NCI-H2107 (cell line): ENCODE measurements around the gene ACVR2B.

Experiments
- DNase-seq: peaks from one replicate; lab custom pipeline; 2025; lab: John Stamatoyannopoulos, UW

The ACVR2B gene

DNA sequence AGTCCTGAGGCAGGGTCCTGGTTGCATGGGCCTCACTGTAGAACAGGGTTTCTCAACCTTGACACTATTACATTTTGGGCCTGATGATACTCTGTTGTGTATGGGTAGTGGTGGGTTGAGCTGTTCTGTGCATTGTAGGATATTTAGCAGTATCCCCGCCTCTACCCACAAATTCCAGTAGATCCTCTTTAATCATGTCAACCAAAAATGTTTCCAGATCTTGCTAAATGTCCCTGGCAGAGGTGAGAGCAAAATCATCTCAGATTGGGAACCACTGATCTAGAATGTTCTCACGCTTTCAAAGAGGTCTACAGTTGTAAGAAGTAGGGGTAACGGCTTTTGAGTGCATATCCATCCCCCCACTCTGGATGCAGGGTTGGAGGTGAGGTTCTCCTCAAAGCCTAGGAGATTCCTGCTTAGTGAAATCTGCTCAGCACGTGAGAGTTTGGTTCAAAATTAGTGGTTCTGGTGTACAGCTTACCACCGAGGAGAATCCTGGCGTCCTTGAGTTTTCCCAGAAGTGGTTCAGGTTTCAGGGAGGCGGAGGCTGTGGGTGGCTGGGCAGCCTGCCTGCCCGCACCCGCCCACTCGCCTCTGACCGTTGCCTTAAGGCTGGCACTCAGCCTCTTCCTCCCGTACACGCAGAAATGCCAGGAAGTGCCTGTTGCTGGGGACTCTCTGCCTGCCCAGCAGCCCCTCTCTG lies 5.3 kb downstream of the ACVR2B start:
- DNase-seq: no peak

- DNase-seq: no peak
These were observed 5.9 kb downstream of the ACVR2B start for GRCh38 chr3:38459499-38460048.

- DNase-seq: no peak
These were observed 6.9 kb downstream of the ACVR2B start for GRCh38 chr3:38460377-38461270.

DNA sequence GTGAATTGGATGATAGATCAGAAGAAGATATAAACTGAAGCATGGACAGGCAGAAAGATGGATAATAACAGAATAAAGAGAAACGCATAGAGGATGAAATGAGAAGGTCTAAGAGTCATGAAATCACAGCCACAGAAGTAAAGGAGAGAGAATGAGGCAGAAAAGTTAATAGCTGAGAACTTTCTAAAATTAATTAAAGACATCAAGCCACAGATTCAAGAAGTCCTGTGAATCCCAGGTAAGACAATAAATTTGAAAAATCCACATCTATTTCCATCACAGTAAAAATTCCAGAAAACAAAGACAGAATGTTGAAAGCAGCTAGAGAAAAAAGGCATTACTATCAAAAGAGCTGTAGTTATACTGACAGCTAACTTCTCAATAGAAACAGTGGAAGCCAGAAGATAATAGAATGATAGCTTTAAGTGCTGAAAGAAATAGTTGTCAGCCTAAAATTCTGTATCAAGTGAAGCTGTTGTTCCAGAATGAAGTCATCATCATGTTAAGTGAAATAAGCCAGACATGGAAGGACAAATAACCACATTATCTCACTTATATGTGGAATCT lies 12.0 kb downstream of the ACVR2B start:
- DNase-seq: no peak

DNA sequence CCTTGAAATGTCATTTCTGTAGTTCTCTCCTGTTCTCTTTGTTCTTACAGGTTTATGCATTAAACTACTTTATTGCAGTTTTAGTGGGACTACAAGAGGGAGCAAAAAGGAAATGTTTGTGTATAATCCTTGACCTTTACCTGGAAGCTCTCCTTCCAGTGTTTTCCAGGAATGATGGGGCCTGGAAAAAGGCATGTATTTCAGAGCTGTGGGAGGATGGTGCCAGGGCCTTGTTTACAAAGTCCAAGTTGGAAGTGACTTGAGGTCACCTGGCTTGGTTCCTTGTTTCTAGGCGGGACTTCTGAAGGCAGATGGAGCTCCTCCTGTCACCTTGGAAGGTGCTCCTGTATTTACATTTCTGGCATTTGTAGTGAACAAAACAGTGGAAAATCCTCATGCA lies 15.1 kb downstream of the ACVR2B start:
- DNase-seq: no peak

DNA sequence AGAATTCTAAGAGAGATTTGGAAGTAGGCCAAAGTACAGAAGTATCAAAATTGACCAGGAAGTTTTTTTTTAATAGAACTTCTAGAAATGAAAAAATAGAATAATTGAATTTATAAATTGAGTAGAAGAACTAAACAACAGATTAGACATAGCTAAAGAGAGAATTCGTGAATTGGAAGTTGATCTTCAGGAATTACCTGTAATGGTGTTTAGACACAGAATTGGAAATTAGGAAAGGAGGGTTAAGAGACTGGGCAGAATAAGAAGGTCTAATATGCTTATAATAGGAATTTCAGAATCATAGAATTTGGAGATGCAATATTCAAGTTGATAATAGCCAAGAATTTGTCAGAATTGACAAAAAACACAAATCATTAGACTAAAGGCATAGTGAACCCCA lies 16.2 kb downstream of the ACVR2B start:
- DNase-seq: no peak

DNA sequence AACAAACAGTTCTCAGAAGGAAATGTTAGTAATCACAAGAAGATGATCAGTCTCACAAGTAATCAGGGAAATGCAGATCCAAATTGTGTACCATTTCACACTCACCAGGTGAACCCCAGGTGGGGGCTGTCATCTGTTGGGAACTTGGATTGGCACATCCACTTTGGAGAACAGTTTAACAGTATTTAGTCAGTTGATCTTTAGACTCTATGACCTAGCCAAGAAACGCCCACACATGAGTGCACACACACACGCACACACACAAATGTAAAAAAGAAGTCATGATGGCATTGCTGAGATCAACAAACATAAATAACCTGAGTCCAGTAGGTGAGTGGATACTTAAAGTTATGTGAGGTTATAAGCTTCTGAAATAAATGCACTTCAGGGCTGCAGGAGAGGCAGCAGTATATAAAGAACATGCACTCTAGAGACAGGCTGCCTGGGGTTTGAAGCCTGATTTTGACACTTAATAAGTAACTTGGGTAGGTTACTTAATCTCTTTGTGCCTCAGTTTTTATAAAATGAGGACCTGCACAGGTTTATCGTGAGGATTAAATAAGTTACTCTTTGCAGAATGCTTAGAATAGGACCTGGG lies 17.7 kb downstream of the ACVR2B start:
- DNase-seq: no peak

GRCh38 chr3:38472342-38472741 lies 18.7 kb downstream of the ACVR2B start:
- no peak for DNase-seq

DNA sequence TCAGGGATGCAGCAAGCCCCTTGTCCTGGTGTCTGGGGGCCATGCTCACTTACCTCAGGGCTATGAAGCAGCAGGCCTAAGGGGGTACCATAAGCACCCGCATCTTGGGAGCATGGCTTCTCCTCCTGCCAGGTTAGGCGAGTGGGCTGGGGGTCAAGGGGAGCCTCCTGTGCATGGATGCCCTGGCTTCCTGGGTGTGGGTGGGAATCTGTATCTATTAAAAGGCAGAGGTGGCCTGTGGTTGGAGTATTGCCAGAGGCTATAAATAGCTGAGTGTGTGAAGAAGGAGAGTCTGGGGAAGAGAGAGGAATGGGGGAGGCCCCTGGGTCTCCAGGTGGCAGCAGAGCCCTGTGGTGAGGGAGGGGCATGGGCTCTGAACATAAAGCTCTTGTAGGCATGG lies 19.5 kb downstream of the ACVR2B start:
- no peak for DNase-seq

- no peak for DNase-seq
These were observed 21.4 kb downstream of the ACVR2B start for GRCh38 chr3:38474928-38475605.

DNA sequence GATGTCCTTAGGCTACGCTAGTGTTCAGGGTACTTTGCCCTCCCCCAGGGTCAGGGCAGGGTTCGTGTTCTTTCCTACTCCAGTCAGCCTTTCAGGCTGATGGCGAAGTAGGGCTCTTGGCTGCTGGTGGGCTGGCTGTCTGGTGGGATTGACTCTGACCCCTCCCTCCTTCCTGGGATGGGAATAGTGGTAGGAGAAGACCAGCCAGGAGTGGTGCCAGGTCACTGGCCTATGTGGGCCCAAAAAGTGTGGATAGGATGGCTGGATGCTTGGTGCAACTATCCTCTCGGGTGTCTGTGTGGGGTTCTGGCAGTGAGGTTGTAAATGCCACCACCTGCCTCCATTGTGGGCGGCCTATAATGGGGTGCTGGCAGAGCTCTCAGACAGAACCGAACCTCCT lies 22.0 kb downstream of the ACVR2B start:
- DNase-seq: no peak

DNA sequence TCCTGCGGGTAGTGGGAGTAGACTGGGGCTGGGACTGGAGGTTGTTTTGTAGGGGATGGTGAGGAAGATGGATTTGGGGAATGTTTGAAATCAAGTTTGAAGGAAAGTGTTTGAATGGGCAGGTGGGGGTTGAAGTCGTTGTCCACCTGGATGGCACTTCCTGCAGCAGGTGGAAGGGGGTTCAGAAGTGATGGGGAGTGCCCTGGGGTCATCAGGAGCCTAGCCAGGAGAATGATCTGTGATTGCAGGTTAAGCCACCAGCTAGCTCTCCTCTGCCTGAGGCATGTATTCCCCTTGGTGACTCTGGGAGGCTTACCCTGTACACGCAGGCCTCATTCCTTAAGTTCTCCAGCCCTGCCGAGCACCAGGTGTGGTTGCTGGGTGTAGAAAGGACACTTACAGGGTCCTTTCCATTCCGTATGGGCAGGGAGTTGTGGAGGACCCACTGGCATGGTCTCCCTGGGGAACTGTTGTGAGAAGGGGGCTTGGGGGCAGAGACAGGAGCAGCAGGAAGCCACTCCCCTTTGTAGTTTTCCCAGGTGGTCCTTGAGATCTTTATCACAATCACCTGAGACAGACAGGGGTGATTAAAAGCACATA lies 22.6 kb downstream of the ACVR2B start:
- no peak for DNase-seq

- no peak for DNase-seq
These were observed 23.5 kb downstream of the ACVR2B start for GRCh38 chr3:38477057-38477820.

- no peak for DNase-seq
These were observed 24.3 kb downstream of the ACVR2B start for GRCh38 chr3:38477839-38478450.

DNA sequence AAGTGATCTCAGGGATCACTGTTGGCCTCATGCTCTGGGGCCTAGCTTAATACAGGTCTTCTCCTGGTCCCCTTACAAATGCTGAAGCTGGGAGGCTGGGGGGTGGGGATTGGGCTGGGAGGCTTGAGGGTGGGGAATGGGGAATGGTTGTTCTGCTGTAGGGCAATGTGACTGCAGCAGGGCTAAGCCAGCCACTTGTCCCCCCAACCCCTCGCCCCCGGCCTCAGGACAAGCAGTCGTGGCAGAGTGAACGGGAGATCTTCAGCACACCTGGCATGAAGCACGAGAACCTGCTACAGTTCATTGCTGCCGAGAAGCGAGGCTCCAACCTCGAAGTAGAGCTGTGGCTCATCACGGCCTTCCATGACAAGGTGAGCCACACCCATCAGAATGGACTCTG lies 25.2 kb downstream of the ACVR2B start:
- DNase-seq: no peak

DNA sequence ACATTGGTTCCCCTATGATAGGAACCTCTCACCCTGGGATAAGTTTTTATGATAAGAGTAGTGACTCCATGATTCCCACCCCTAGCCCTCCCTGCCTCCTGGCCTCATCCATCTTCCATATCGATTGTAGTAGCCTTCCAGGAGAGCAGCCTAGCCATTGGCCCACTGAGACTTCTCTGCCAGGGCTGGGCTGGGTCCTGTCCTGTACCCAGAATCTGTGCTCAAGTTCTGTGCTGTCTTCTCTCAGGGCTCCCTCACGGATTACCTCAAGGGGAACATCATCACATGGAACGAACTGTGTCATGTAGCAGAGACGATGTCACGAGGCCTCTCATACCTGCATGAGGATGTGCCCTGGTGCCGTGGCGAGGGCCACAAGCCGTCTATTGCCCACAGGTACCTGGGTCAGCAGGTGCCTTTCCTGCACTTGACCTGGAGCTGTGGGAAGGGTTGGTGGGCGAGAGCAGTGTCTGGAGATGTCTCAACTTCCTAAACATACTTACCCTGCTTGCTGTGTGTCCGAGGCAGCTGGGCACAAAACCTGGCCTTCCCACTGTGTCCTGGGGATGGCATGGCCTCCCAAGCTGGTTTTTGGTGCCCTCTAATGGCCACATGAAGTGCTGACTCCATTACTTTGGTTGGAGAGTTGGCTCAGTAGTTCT lies 25.9 kb downstream of the ACVR2B start:
- no peak for DNase-seq

DNA sequence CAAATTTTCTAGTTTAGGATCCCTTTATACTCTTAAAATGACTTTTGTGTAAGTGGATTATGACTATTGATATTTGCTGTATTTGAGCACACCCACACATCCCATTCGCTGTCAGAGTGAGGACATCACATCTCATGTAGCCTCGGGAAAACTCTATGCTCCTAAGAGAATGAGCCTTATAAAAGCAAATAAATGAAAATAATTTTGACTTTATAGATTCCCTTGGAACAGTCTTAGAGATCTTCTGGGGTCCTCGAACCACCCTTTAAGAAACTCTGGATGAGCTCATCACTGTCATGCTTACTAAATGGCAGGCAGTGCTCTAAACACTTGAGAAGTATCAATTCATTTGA lies 26.4 kb downstream of the ACVR2B start:
- no peak for DNase-seq

GRCh38 chr3:38480930-38481329 lies 27.2 kb downstream of the ACVR2B start:
- DNase-seq: no peak

GRCh38 chr3:38482951-38483350 lies 29.3 kb downstream of the ACVR2B start:
- no peak for DNase-seq

DNA sequence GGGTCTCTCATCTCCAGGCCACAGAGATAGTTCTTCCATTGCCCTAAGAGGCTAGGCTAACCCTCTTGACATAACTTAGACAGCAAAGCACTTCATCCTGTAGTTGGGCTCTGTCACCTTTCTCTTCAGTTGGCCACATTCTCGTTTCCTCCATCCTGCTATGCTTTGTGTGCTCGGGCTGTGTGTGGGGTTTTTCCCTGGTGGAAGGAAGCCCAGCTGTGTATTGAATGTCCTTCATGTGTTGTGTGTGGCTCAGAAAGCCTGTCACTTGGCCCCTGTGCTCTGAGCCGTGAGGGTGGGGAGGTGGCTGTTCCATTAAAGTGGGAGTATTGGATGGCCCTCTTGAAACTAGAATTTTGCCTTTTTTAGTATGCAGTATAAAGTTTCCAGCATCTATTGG lies 33.6 kb downstream of the ACVR2B start:
- DNase-seq: no peak
